ENCODE measurements around the gene MPRIP. TPM values are rescaled to one million over a fixed set of nuclear protein-coding genes. Genes with fewer than 3 reads are reported as not detected.

The MPRIP gene
- total and polyA plus RNA-seq, 2 of the 13 experiments (the other 11 are each of a cell fraction or from before 2014, with no cell fraction given): 50.2 to 52.4 TPM

DNA sequence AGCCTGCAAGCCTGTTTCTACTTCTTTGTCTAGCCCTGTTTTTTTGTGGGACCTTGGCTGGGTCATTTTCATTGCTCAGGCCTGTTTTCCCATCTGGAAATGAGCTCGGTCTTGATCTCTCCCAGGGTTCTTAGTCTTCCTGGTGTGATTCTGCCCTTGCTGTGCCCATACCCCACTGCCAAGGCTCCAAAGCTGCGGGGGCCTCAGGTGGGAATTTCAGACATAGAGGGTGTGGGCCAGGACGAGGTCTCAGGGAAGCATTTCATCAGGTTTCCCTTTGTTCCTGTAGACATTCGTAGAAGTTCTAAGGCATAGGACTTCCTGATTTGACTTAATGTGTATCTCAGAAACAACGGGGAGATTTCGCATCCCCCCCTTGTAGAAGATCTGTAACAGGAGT lies 5.8 kb downstream of the MPRIP start:
- in situ Hi-C loops (cut with HindIII; ENCODE audit: extremely low pct_ligation_motif_present, low pct_unique_long_range_greater_than_20kb): no loop called here
- DNase-seq (ENCODE audit: low spot score) (no peak), FAIRE-seq (no peak), ATAC-seq (no peak)
- Histone ChIP-seq H3K4me1 (ENCODE audit: insufficient read depth, low read length) (peaks cover 56% of the 10 kb centered on the region), H3K36me3 (replicated peaks in 1 of 2; ENCODE audit: control insufficient read depth in 1 of 2, insufficient read depth in 2 of 2, low read length in 2 of 2) (no peaks in the 10 kb centered on the region; a peak in 1 of 5 replicates), H3K79me2 (ENCODE audit: insufficient read depth, low read length) (peaks cover 86% of the 10 kb centered on the region), H2AFZ (ENCODE audit: low read length) (no peak overlapping the region), H4K20me1 (ENCODE audit: insufficient read depth, low read length) (peaks cover 15% of the 10 kb centered on the region; the same call in 1 of the 2 replicates), H3K4me3 (replicated peaks in 1 of 3; ENCODE audit: insufficient read depth in 1 of 3, low read depth in 2 of 3, low read length in 3 of 3) (no peak overlapping the region), H3K9me3 (ENCODE audit: low read length) (no peaks in the 10 kb centered on the region), H3K27me3 (ENCODE audit: control insufficient read depth in 1 of 2, insufficient read depth in 2 of 2, low read length in 2 of 2) (no peaks in the 10 kb centered on the region; a peak in 1 of 5 replicates), H3K9ac (ENCODE audit: insufficient read depth, low read depth, low read length) (no peak overlapping the region), H3K27ac (ENCODE audit: extremely low read length, insufficient read depth, low read length) (no peak overlapping the region), H3K4me2 (ENCODE audit: low read depth, low read length) (no peak overlapping the region)
- WGBS (ENCODE audit: low lambda C conversion rate): 93% methylated on average over 6 of the region's 6 CpGs
- ChIA-PET POLR2A (no interaction called here), CTCF (ENCODE audit: low intra/inter-chr PET ratio, low total read pairs) (no interaction called here)
- intact Hi-C loops (cut with micrococcal nuclease; ENCODE audit: unreplicated experiment): no loop called here
- BruUV-seq (replicated peaks): no TSS peak
- no peak for TF ChIP-seq YY1 (IDR thresholded peaks at IDR 0.05; ENCODE audit: insufficient read depth, insufficient replicate concordance, low read depth, low read length)
- no peak for TF ChIP-seq ZBTB4 (CRISPR knock-in tag; IDR thresholded peaks at IDR 0.05; ENCODE audit: borderline replicate concordance)
